ENCODE results near the gene KL. TPM values are rescaled to one million over a fixed set of nuclear protein-coding genes. Genes with fewer than 3 reads are reported as not detected.

The KL gene
- total RNA-seq, 2 experiments from 2014 or later, result not detected

GRCh38 chr13:33100886-33101285, 84.7 kb downstream of the KL start:
- DNase-seq, result no peak
- Histone ChIP-seq H3K4me3 (ENCODE audit: low read length) (no peak overlapping the region), H3K27me3 (ENCODE audit: control insufficient read depth in 1 of 2, insufficient read depth in 2 of 2, low read length in 2 of 2) (peaks cover 0 to 6% of the 10 kb centered on the region in 2 experiments), H3K36me3 (ENCODE audit: insufficient read depth, low read length) (no peaks in the 10 kb centered on the region), H3K27ac (ENCODE audit: low read depth in 1 of 2, low read length in 2 of 2) (no peak overlapping the region), H3K4me1 (ENCODE audit: insufficient read depth, low read length) (no peaks in the 10 kb centered on the region), H3K9me3 (ENCODE audit: control insufficient read depth in 1 of 2, insufficient read depth in 1 of 2, low read length in 2 of 2) (peaks cover 0 to 5% of the 10 kb centered on the region in 2 experiments)
- Mint-ChIP-seq H3K27ac (no peak overlapping the region), H3K9me3 (peaks cover 3% of the 10 kb centered on the region), H3K36me3 (ENCODE audit: low read depth) (no peaks in the 10 kb centered on the region), H3K27me3 (peaks cover 22% of the 10 kb centered on the region), H3K4me1 (ENCODE audit: low read depth) (no peaks in the 10 kb centered on the region), H3K4me3 (no peak overlapping the region)
- TF ChIP-seq CTCF (IDR thresholded peaks at IDR 0.05), result no peak
- ChIA-PET CTCF (no interaction called here), POLR2A (no interaction called here)
- intact Hi-C loops (cut with DNase I, micrococcal nuclease), result no loop called here
- ATAC-seq (ENCODE audit: poor library complexity), result no peak

- Mint-ChIP-seq H3K9me3 (peaks cover 3% of the 10 kb centered on the region), H3K27me3 (peaks cover 31% of the 10 kb centered on the region), H3K4me1 (ENCODE audit: low read depth) (no peaks in the 10 kb centered on the region), H3K4me3 (no peak overlapping the region), H3K27ac (no peak overlapping the region), H3K36me3 (ENCODE audit: low read depth) (no peaks in the 10 kb centered on the region)
- DNase-seq (no peak), ATAC-seq (ENCODE audit: poor library complexity) (no peak)
- H3K36me3 ChIP-seq (ENCODE audit: insufficient read depth, low read length), result no peaks in the 10 kb centered on the region
- intact Hi-C loops (cut with DNase I, micrococcal nuclease), result no loop called here
- H3K27me3 ChIP-seq (ENCODE audit: control insufficient read depth in 1 of 2, insufficient read depth in 2 of 2, low read length in 2 of 2), result peaks cover 0 to 6% of the 10 kb centered on the region in 2 experiments
- H3K27ac ChIP-seq (ENCODE audit: low read depth in 1 of 2, low read length in 2 of 2), result no peak overlapping the region
- CTCF ChIA-PET, result no interaction called here
- peaks cover 0 to 5% of the 10 kb centered on the region in 2 experiments for H3K9me3 ChIP-seq (ENCODE audit: control insufficient read depth in 1 of 2, insufficient read depth in 1 of 2, low read length in 2 of 2)
- H3K4me1 ChIP-seq (ENCODE audit: insufficient read depth, low read length), result no peaks in the 10 kb centered on the region
- POLR2A ChIA-PET, result no interaction called here
- no peak overlapping the region for H3K4me3 ChIP-seq (ENCODE audit: low read length)
- TF ChIP-seq CTCF (IDR thresholded peaks at IDR 0.05), result no peak
Measured at GRCh38 chr13:33101835-33102234, 85.6 kb downstream of the KL start.

- intact Hi-C loops (cut with DNase I, micrococcal nuclease), result no loop called here
- Histone ChIP-seq H3K9me3 (ENCODE audit: control insufficient read depth in 1 of 2, insufficient read depth in 1 of 2, low read length in 2 of 2) (peaks cover 0 to 2% of the 10 kb centered on the region in 2 experiments), H3K27me3 (ENCODE audit: control insufficient read depth in 1 of 2, insufficient read depth in 2 of 2, low read length in 2 of 2) (peaks cover 0 to 1% of the 10 kb centered on the region in 2 experiments), H3K36me3 (ENCODE audit: insufficient read depth, low read length) (no peaks in the 10 kb centered on the region), H3K27ac (ENCODE audit: low read depth in 1 of 2, low read length in 2 of 2) (no peak overlapping the region), H3K4me1 (ENCODE audit: insufficient read depth, low read length) (no peaks in the 10 kb centered on the region), H3K4me3 (ENCODE audit: low read length) (no peak overlapping the region)
- ChIA-PET CTCF (no interaction called here), POLR2A (no interaction called here)
- Mint-ChIP-seq H3K27ac (no peak overlapping the region), H3K27me3 (peaks cover 46% of the 10 kb centered on the region), H3K4me3 (no peak overlapping the region), H3K36me3 (ENCODE audit: low read depth) (no peaks in the 10 kb centered on the region), H3K4me1 (ENCODE audit: low read depth) (no peaks in the 10 kb centered on the region), H3K9me3 (peaks cover 1% of the 10 kb centered on the region)
- DNase-seq (no peak), ATAC-seq (ENCODE audit: poor library complexity) (no peak)
- TF ChIP-seq CTCF (IDR thresholded peaks at IDR 0.05), result no peak
Measured at GRCh38 chr13:33103457-33103856, 87.2 kb downstream of the KL start.
